Endothelial cell of umbilical vein (primary cell): ENCODE data around the gene CEMIP. TPM values are rescaled to one million over a fixed set of nuclear protein-coding genes. Genes with fewer than 3 reads are reported as not detected.

Experiments
- BruUV-seq: library from RNA; stranded (reverse); fragments of 400-500 nt; replicated peaks from 2 replicates; lab custom pipeline; 2021; lab: Mats Ljungman, UMichigan
- CTCF ChIA-PET: fragments of 300-600, 350-600 bp; sonication (Branson Sonifier 250); formaldehyde crosslinking; loops from one replicate; lab custom pipeline; 2021; ENCODE audit warnings: antibody characterized with exemption, inconsistent platforms; lab: Charles Lee
- POLR2A ChIA-PET: fragments of 300-600, 350-600 bp; sonication (Branson Sonifier 250); formaldehyde crosslinking; loops from one replicate; lab custom pipeline; 2021; ENCODE audit warnings: antibody characterized with exemption, inconsistent platforms; lab: Charles Lee
- DNase-seq: peaks from one replicate; pipeline ENCODE4 v3.0.0-alpha.2; 2011; ENCODE audit warnings: low read depth, low spot score
- FAIRE-seq: peaks from 2 replicates; lab custom pipeline; 2011; peaks lifted over from hg19 to GRCh38; lab: Jason Lieb, UNC
- H2AFZ ChIP-seq: 2 replicates; pipeline ENCODE4 v1.6.0; 2012; ENCODE audit warnings: low read depth, low read length, control low read depth, inconsistent platforms
- H3K27ac ChIP-seq: 2 replicates; pipeline ENCODE4 v1.5.1; 2011; ENCODE audit warnings: low read depth, mild to moderate bottlenecking, control low read depth, low read length, moderate library complexity; ENCODE audit not compliant: insufficient read depth
- H3K27me3 ChIP-seq, 2 experiments: 2 replicates each; pipeline versions ENCODE4 v1.6.0 to v1.6.1; 2011; ENCODE audit warnings: low read length in 2 of 2, mixed read lengths in 1 of 2; ENCODE audit not compliant: control insufficient read depth in 2 of 2, insufficient read depth in 2 of 2
- H3K36me3 ChIP-seq, 2 experiments: 2 replicates in 1 of 2; 3 replicates in 1 of 2; pipeline ENCODE4 v1.5.1; 2011; ENCODE audit warnings: low read length in 2 of 2, mild to moderate bottlenecking in 1 of 2, moderate library complexity in 1 of 2; ENCODE audit not compliant: control insufficient read depth in 2 of 2, insufficient read depth in 2 of 2; ENCODE audit errors: extremely low read depth in 1 of 2
- H3K4me1 ChIP-seq: 3 replicates; pipeline ENCODE4 v1.5.1; 2011; ENCODE audit warnings: mild to moderate bottlenecking, low read length; ENCODE audit not compliant: control insufficient read depth, insufficient read depth; ENCODE audit errors: extremely low read depth
- H3K4me2 ChIP-seq: 2 replicates; pipeline ENCODE4 v1.6.1; 2011; ENCODE audit warnings: low read length, control low read depth, mixed read lengths; ENCODE audit not compliant: insufficient read depth
- H3K4me3 ChIP-seq, 3 experiments: fragments of 200-600 bp in 1 of 3; sonication (generic), shearing (Covaris generic) in 1 of 3; replicated peaks in 1 of 3; 2 replicates each; pipeline ENCODE4 v1.5.1; 2011 to 2016; ENCODE audit warnings: control low read depth in 3 of 3, low read length in 3 of 3, mild to moderate bottlenecking in 2 of 3, inconsistent platforms in 1 of 3, low read depth in 1 of 3, moderate library complexity in 1 of 3; ENCODE audit not compliant: insufficient read depth in 1 of 3
- H3K79me2 ChIP-seq: 2 replicates; pipeline ENCODE4 v1.6.0; 2012; ENCODE audit warnings: low read length, inconsistent platforms; ENCODE audit not compliant: control insufficient read depth, insufficient read depth
- H3K9ac ChIP-seq: replicated peaks from 2 replicates; pipeline ENCODE3; 2011; ENCODE audit warnings: low read length, control low read depth; ENCODE audit not compliant: insufficient read depth; ENCODE audit errors: extremely low read depth
- H3K9me1 ChIP-seq: replicated peaks from 3 replicates; pipeline ENCODE4 v1.6.0; 2011; ENCODE audit warnings: mild to moderate bottlenecking, low read length; ENCODE audit not compliant: control insufficient read depth, insufficient read depth; ENCODE audit errors: extremely low read depth
- H3K9me3 ChIP-seq: replicated peaks from 2 replicates; pipeline ENCODE4 v1.5.1; 2012; ENCODE audit warnings: low read length, inconsistent platforms; ENCODE audit not compliant: control insufficient read depth, insufficient read depth
- H4K20me1 ChIP-seq: replicated peaks from 2 replicates; pipeline ENCODE3; 2011; ENCODE audit warnings: mild to moderate bottlenecking, low read length; ENCODE audit not compliant: control insufficient read depth, insufficient read depth; ENCODE audit errors: extremely low read depth
- EZH2 ChIP-seq: IDR thresholded peaks from 2 replicates; pipeline ENCODE4 v1.6.1; 2012; ENCODE audit warnings: borderline replicate concordance, low read depth, mild to moderate bottlenecking, moderate library complexity, low read length, inconsistent platforms; ENCODE audit not compliant: severe bottlenecking
- FOS ChIP-seq: IDR thresholded peaks from 2 replicates; pipeline ENCODE4 v1.6.1; 2011; ENCODE audit warnings: mild to moderate bottlenecking, low read length, moderate library complexity, borderline replicate concordance; ENCODE audit not compliant: insufficient read depth
- GATA2 ChIP-seq: IDR thresholded peaks from 2 replicates; pipeline ENCODE4 v1.7.0; 2011; ENCODE audit warnings: low read depth, mild to moderate bottlenecking, moderate library complexity, mixed read lengths, low read length; ENCODE audit not compliant: insufficient read length, insufficient read depth
- JUN ChIP-seq: IDR thresholded peaks from 2 replicates; pipeline ENCODE4 v1.6.1; 2011; ENCODE audit warnings: borderline replicate concordance, low read depth; ENCODE audit not compliant: insufficient read length, insufficient read depth
- MAX ChIP-seq: IDR thresholded peaks from 2 replicates; pipeline ENCODE4 v1.6.1; 2011; ENCODE audit not compliant: insufficient read depth, insufficient read length
- MYC ChIP-seq: IDR thresholded peaks from one replicate; pipeline ENCODE4 v1.6.1; 2011; ENCODE audit warnings: mild to moderate bottlenecking, low read depth, low read length
- POLR2A ChIP-seq: IDR thresholded peaks from 2 replicates; pipeline ENCODE4 v1.6.1; 2012; ENCODE audit warnings: low read depth, mild to moderate bottlenecking, control low read depth, low read length
- POLR2AphosphoS5 ChIP-seq: IDR thresholded peaks from 2 replicates; pipeline ENCODE4 v1.6.1; 2012; ENCODE audit warnings: low read depth, mild to moderate bottlenecking, control low read depth, low read length, moderate library complexity; ENCODE audit not compliant: insufficient read depth
- dilution Hi-C: fragments of 300-500 bp; cut with MboI; formaldehyde crosslinking; loops from one replicate; pipeline ENCODE4 v1.15.0; 2019; ENCODE audit warnings: low sequenced_read_pairs; ENCODE audit not compliant: extremely low pct_ligation_motif_present
- intact Hi-C: fragments of 100-400 bp; cut with micrococcal nuclease; formaldehyde crosslinking; loops from one replicate; pipeline ENCODE4 v1.10.0; 2022
- polyA plus RNA-seq, 4 experiments: library from polyadenylated mRNA; depleted of rRNA in 3 of 4; stranded (reverse) in 3 of 4; unstranded in 1 of 4; fragments of >200 nt; gene quantifications; 2 replicates each; pipeline versions ENCODE4 v1.2.1 to v1.2.3, GENCODE V29; 2011 to 2012; ENCODE audit warnings: missing spikeins in 1 of 4
- total RNA-seq: library from RNA; stranded (reverse); gene quantifications from 2 replicates; pipeline ENCODE4 v1.2.3, GENCODE V29; 2021
- TF ChIP-seq, protein P1 (sequence below), 2 donors: IDR thresholded peaks; 1 replicate in 1 of 2; 2 replicates in 1 of 2; pipeline ENCODE4 v1.5.1; 2011; ENCODE audit warnings: low read length in 2 of 2, mild to moderate bottlenecking in 2 of 2, moderate library complexity in 2 of 2, control low read depth in 1 of 2, inconsistent platforms in 1 of 2, low read depth in 1 of 2; ENCODE audit not compliant: insufficient read depth in 1 of 2; ENCODE audit errors: extremely low read depth in 1 of 2

CEMIP gene
- total and polyA plus RNA-seq, 2 donors (not counting 3 experiments of a cell fraction or from before 2014, with no cell fraction given) = 0.01 TPM; not detected in 1

DNA sequence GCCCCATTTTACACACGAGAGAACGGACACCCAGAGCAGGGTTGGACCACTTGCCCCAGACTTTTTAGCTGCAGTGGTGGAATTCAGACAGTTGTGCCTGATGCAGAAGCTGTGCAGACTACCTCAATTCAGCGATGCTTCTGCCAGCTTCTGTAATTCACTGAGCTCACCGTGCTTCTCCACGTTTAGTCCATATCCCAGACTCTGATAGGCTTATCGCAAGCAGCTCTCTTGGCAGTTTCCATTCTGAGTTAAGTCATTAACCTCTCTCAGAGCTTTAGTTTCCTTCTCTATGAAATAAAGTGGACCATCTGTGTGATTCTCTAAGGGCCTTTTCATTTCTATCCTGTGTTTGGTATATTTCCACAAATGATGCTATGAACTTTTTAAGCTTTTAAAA is 47.0 kb upstream of the CEMIP start:
- no peak for DNase-seq

More for the DNA sequence above, 47.0 kb upstream of the CEMIP start:
- Histone ChIP-seq H3K4me3 (no peak overlapping the region), H3K27me3 (no peaks in the 10 kb centered on the region), H3K9me3 (no peaks in the 10 kb centered on the region), H3K9ac (no peak overlapping the region), H4K20me1 (no peaks in the 10 kb centered on the region), H3K4me2 (no peak overlapping the region), H3K9me1 (no peaks in the 10 kb centered on the region), H3K4me1 (no peaks in the 10 kb centered on the region), H3K27ac (no peak overlapping the region), H3K36me3 (no peaks in the 10 kb centered on the region), H2AFZ (no peak overlapping the region), H3K79me2 (peaks cover 22% of the 10 kb centered on the region)
- no TSS peak for BruUV-seq
- POLR2A ChIA-PET = no interaction called here
- intact Hi-C loops (no loop called here), dilution Hi-C loops (no loop called here)
- CTCF ChIA-PET = interaction anchor here (0.5 to 1.8 kb wide), 4 partner anchors 37 to 209 kb away, joined by 3 to 12 read pairs (median 6); partner anchors contain the start of gene ABHD17C
- TF ChIP-seq FOS = no peak
- TF ChIP-seq POLR2AphosphoS5 = no peak
- no peak for TF ChIP-seq EZH2
- TF ChIP-seq GATA2 = no peak
- TF ChIP-seq MYC = no peak
- no peak for TF ChIP-seq POLR2A
- no peak for TF ChIP-seq MAX
- TF ChIP-seq, protein P1, sequence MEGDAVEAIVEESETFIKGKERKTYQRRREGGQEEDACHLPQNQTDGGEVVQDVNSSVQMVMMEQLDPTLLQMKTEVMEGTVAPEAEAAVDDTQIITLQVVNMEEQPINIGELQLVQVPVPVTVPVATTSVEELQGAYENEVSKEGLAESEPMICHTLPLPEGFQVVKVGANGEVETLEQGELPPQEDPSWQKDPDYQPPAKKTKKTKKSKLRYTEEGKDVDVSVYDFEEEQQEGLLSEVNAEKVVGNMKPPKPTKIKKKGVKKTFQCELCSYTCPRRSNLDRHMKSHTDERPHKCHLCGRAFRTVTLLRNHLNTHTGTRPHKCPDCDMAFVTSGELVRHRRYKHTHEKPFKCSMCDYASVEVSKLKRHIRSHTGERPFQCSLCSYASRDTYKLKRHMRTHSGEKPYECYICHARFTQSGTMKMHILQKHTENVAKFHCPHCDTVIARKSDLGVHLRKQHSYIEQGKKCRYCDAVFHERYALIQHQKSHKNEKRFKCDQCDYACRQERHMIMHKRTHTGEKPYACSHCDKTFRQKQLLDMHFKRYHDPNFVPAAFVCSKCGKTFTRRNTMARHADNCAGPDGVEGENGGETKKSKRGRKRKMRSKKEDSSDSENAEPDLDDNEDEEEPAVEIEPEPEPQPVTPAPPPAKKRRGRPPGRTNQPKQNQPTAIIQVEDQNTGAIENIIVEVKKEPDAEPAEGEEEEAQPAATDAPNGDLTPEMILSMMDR (IDR thresholded peaks at IDR 0.05; ENCODE audit: extremely low read depth in 1 of 2, insufficient read depth in 1 of 2, low read depth in 1 of 2, low read length in 2 of 2) = no peak
- TF ChIP-seq JUN = no peak
- FAIRE-seq = no peak
